GM12878 (cell line): ENCODE results near the gene CAMK2B. TPM values are rescaled to one million over a fixed set of nuclear protein-coding genes. Genes with fewer than 3 reads are reported as not detected.

Experiments
- ATAC-seq: fragments of 200-7000 bp; cut with Tn5 transposase; 3 replicates; pipeline ENCODE4 v1.9.1; 2020; ENCODE audit warnings: mild to moderate bottlenecking, moderate library complexity
- BruUV-seq: library from RNA; stranded (reverse); fragments of 400-500 nt; replicated peaks from 2 replicates; lab custom pipeline; 2021; lab: Mats Ljungman, UMichigan
- CTCF ChIA-PET: fragments of 300-600 bp; sonication (Branson Sonifier 250); formaldehyde crosslinking; extraction: SDS; loops from one replicate; lab custom pipeline; 2021; ENCODE audit warnings: inconsistent platforms; lab: Yijun Ruan, JAX
- POLR2A ChIA-PET: fragments of 350-600 bp; formaldehyde crosslinking; extraction: SDS; loops from one replicate; lab custom pipeline; 2021; ENCODE audit warnings: inconsistent platforms; lab: Charles Lee
- RAD21 ChIA-PET: fragments of 300-600 bp; sonication (Branson Sonifier 250); formaldehyde crosslinking; loops from one replicate; lab custom pipeline; 2023; ENCODE audit warnings: antibody characterized with exemption; ENCODE audit not compliant: unreplicated experiment; lab: Charles Lee
- SMC1A ChIA-PET: fragments of 300-600 bp; sonication (Branson Sonifier 250); formaldehyde crosslinking; loops from one replicate; lab custom pipeline; 2023; ENCODE audit not compliant: unreplicated experiment, uncharacterized antibody; lab: Charles Lee
- DNase-seq: peaks from one replicate; pipeline ENCODE4 v3.0.0-alpha.2; 2011; ENCODE audit warnings: low read depth, low spot score
- FAIRE-seq: peaks from 3 replicates; lab custom pipeline; 2011; peaks lifted over from hg19 to GRCh38; lab: Jason Lieb, UNC
- H2AFZ ChIP-seq: 2 replicates; pipeline ENCODE4 v1.6.0; 2011; ENCODE audit warnings: low read depth, low read length, control low read depth; ENCODE audit not compliant: control insufficient read depth
- H3K27ac ChIP-seq: 2 replicates; pipeline ENCODE4 v1.5.1; 2011; ENCODE audit warnings: control low read depth; ENCODE audit not compliant: control insufficient read depth, insufficient read depth
- H3K27me3 ChIP-seq, 2 experiments: replicated peaks in 1 of 2; 2 replicates each; pipeline versions ENCODE4 v1.6.0 to v1.6.1; 2011; ENCODE audit warnings: low read length in 1 of 2; ENCODE audit not compliant: control insufficient read depth in 2 of 2, insufficient read depth in 2 of 2
- H3K36me3 ChIP-seq, 2 experiments: 2 replicates each; pipeline ENCODE4 v1.5.1; 2011; ENCODE audit warnings: low read length in 1 of 2; ENCODE audit not compliant: control insufficient read depth in 2 of 2, insufficient read depth in 2 of 2
- H3K4me1 ChIP-seq: 2 replicates; pipeline ENCODE4 v1.6.1; 2011; ENCODE audit warnings: mild to moderate bottlenecking, low read length, moderate library complexity, mixed read lengths; ENCODE audit not compliant: control insufficient read depth, insufficient read depth
- H3K4me2 ChIP-seq: 2 replicates; pipeline ENCODE4 v1.6.0; 2011; ENCODE audit warnings: control low read depth; ENCODE audit not compliant: control insufficient read depth, insufficient read depth
- H3K4me3 ChIP-seq: fragments of 200-600 bp; sonication (generic); 2 replicates; pipeline ENCODE4 v1.5.1; 2016
- H3K79me2 ChIP-seq: 2 replicates; pipeline ENCODE4 v1.6.0; 2011; ENCODE audit warnings: low read length; ENCODE audit not compliant: control insufficient read depth, insufficient read depth
- H3K9ac ChIP-seq: 2 replicates; pipeline ENCODE4 v1.8.0; 2011; ENCODE audit warnings: low read length, control low read depth, mixed read lengths; ENCODE audit not compliant: control insufficient read depth, insufficient read depth
- H3K9me3 ChIP-seq: replicated peaks from 3 replicates; pipeline ENCODE4 v1.5.1; 2011; ENCODE audit warnings: mild to moderate bottlenecking, low read length; ENCODE audit not compliant: control insufficient read depth, insufficient read depth
- H4K20me1 ChIP-seq: 2 replicates; pipeline ENCODE4 v1.6.0; 2011; ENCODE audit not compliant: control insufficient read depth, insufficient read depth
- BCLAF1 ChIP-seq: fragments of 450-650 bp; IDR thresholded peaks from 2 replicates; pipeline ENCODE4 v1.6.1; 2017; ENCODE audit warnings: antibody characterized with exemption, mild to moderate bottlenecking, moderate library complexity
- FOS ChIP-seq: IDR thresholded peaks from 3 replicates; pipeline ENCODE4 v1.6.1; 2011; ENCODE audit warnings: borderline replicate concordance; ENCODE audit not compliant: insufficient read length; ENCODE audit errors: extremely low read depth
- ZNF217 ChIP-seq: fragments of 450-650 bp; IDR thresholded peaks from 2 replicates; pipeline ENCODE4 v1.6.1; 2017; ENCODE audit warnings: antibody characterized with exemption, mild to moderate bottlenecking
- WGBS: methylation state at CpG from one replicate; pipeline ENCODE4 v1.1.6; 2016; ENCODE audit warnings: low lambda C conversion rate; ENCODE audit not compliant: insufficient replicate concordance, insufficient coverage; ENCODE audit errors: missing lambda C conversion rate; 5-methylcytosine and 5-hydroxymethylcytosine counted together
- in situ Hi-C: fragments of 300-500 bp; cut with MboI; formaldehyde crosslinking; loops from 9 replicates; pipeline ENCODE4 v1.14.3; 2018; ENCODE audit warnings: mixed read lengths
- intact Hi-C: fragments of 100-400 bp; cut with micrococcal nuclease; formaldehyde crosslinking; loops from one replicate; pipeline ENCODE4 v1.14.2; 2022; ENCODE audit not compliant: unreplicated experiment
- polyA plus RNA-seq, 11 experiments: library from polyadenylated mRNA; depleted of rRNA in 4 of 11; unstranded in 6 of 11; stranded (reverse) in 5 of 11; fragments of >200 nt; fragmentation: Nextera tagmentation in 4 of 11; fragmentation: Illumina TruSeq in 1 of 11; extraction: Ambion mirVana in 4 of 11; extraction: Trizol in 1 of 11; gene quantifications; 1 replicate in 1 of 11; 2 replicates in 10 of 11; pipeline versions ENCODE4 v1.2.1 to v1.2.3, GENCODE V29; 2011 to 2016; ENCODE audit warnings: inconsistent platforms in 2 of 11, missing spikeins in 2 of 11, low read depth in 1 of 11
- total RNA-seq, 4 experiments: library from RNA; depleted of rRNA in 3 of 4; stranded (reverse); fragments of >200 nt in 3 of 4; fragmentation: Illumina TruSeq in 1 of 4; extraction: Trizol in 1 of 4; gene quantifications; 2 replicates each; pipeline versions ENCODE4 v1.2.1 to v1.2.3, GENCODE V29; 2013 to 2021

The CAMK2B gene
- total and polyA plus RNA-seq, 10 of the 15 experiments (the other 5 are each of a cell fraction or from before 2014, with no cell fraction given), result 0.06 to 0.23 (median 0.11) TPM; not detected in 5

GRCh38 chr7:44294325-44295069 is 30.9 kb downstream of the CAMK2B start:
- H3K4me3 ChIP-seq, result no peak overlapping the region
- no peaks in the 10 kb centered on the region for H3K4me1 ChIP-seq
- no peak overlapping the region for H3K9ac ChIP-seq
- in situ Hi-C loops, result no loop called here
- CTCF ChIA-PET, result no interaction called here
- no peaks in the 10 kb centered on the region for H3K9me3 ChIP-seq
- FAIRE-seq (no peak), ATAC-seq (no peak)
- POLR2A ChIA-PET, result no interaction called here
- H3K36me3 ChIP-seq, result no peaks in the 10 kb centered on the region
- BruUV-seq, result no TSS peak
- H4K20me1 ChIP-seq, result no peaks in the 10 kb centered on the region
- H3K27ac ChIP-seq, result no peak overlapping the region
- WGBS, result 50% methylated on average over 2 of the region's 2 CpGs
- no peak for TF ChIP-seq FOS
- no peak for TF ChIP-seq ZNF217
- TF ChIP-seq, all 136 proteins: peak for 0
- ChIA-PET SMC1A (no interaction called here), RAD21 (no interaction called here)
- Histone ChIP-seq H2AFZ (no peak overlapping the region), H3K4me2 (no peak overlapping the region), H3K27me3 (peaks cover 0 to 6% of the 10 kb centered on the region in 2 experiments; a peak in 3 of 4 replicates), H3K79me2 (no peaks in the 10 kb centered on the region)
- DNase-seq, result no peak
- intact Hi-C loops, result no loop called here

- in situ Hi-C loops (no loop called here), intact Hi-C loops (no loop called here)
- Histone ChIP-seq H3K9ac (no peak overlapping the region), H2AFZ (no peak overlapping the region), H3K36me3 (no peaks in the 10 kb centered on the region), H4K20me1 (no peaks in the 10 kb centered on the region), H3K4me1 (no peaks in the 10 kb centered on the region), H3K4me2 (no peak overlapping the region), H3K27ac (no peak overlapping the region), H3K79me2 (no peaks in the 10 kb centered on the region), H3K9me3 (no peaks in the 10 kb centered on the region), H3K4me3 (no peak overlapping the region), H3K27me3 (peaks cover 0 to 6% of the 10 kb centered on the region in 2 experiments; a peak in 3 of 4 replicates)
- SMC1A ChIA-PET, result no interaction called here
- RAD21 ChIA-PET, result no interaction called here
- ATAC-seq (no peak), FAIRE-seq (no peak), DNase-seq (no peak)
- no peak for TF ChIP-seq BCLAF1
- 30% methylated on average over 17 of the region's 17 CpGs for WGBS
- CTCF ChIA-PET, result no interaction called here
- POLR2A ChIA-PET, result no interaction called here
- no TSS peak for BruUV-seq
Measured at GRCh38 chr7:44293561-44294324, 31.7 kb downstream of the CAMK2B start.
